GM19452 (cell line): ENCODE results near the gene ACACA.
"Not testable (repeated sequence)": the region's sequence is repeated elsewhere in the genome, so short reads cannot be mapped to it uniquely, and the experiment has no call there.

ENCODE experiments used
- ATAC-seq: cut with Tn5 transposase; IDR thresholded peaks from one replicate; pipeline ENCODE4 v1.9.1; 2021; ENCODE audit not compliant: unreplicated experiment

The ACACA gene

GRCh38 chr17:37081287-37081686, 325.3 kb downstream of the ACACA start:
- ATAC-seq = no peak

- no peak for ATAC-seq
Measured at GRCh38 chr17:37079735-37080134, 326.9 kb downstream of the ACACA start.

GRCh38 chr17:37079065-37079708, 327.4 kb downstream of the ACACA start:
- no peak for ATAC-seq

GRCh38 chr17:37073464-37073863, 333.2 kb downstream of the ACACA start:
- not testable (repeated sequence) for ATAC-seq

- no peak for ATAC-seq
Measured at GRCh38 chr17:37069087-37069486, 337.5 kb downstream of the ACACA start.

- ATAC-seq = no peak
Measured at GRCh38 chr17:37068266-37068665, 338.4 kb downstream of the ACACA start.

GRCh38 chr17:37067555-37068111, 339.0 kb downstream of the ACACA start:
- ATAC-seq = no peak

- ATAC-seq = no peak
Measured at GRCh38 chr17:37066322-37067255, 340.0 kb downstream of the ACACA start.

GRCh38 chr17:37065486-37066321, 340.9 kb downstream of the ACACA start:
- ATAC-seq = no peak

GRCh38 chr17:37064956-37065355, 341.7 kb downstream of the ACACA start:
- no peak for ATAC-seq

GRCh38 chr17:37064206-37064605, 342.4 kb downstream of the ACACA start:
- ATAC-seq = no peak

- no peak for ATAC-seq
Measured at GRCh38 chr17:37062021-37062420, 344.6 kb downstream of the ACACA start.

GRCh38 chr17:37060928-37061327, 345.7 kb downstream of the ACACA start:
- ATAC-seq = no peak

GRCh38 chr17:37060094-37060493, 346.5 kb downstream of the ACACA start:
- no peak for ATAC-seq

- ATAC-seq = no peak
Measured at GRCh38 chr17:37059493-37059892, 347.1 kb downstream of the ACACA start.

GRCh38 chr17:37056622-37057021, 350.0 kb downstream of the ACACA start:
- no peak for ATAC-seq

- ATAC-seq = no peak
Measured at GRCh38 chr17:37054894-37055293, 351.7 kb downstream of the ACACA start.

- ATAC-seq = no peak
Measured at GRCh38 chr17:37052450-37052849, 354.2 kb downstream of the ACACA start.

GRCh38 chr17:37051833-37052232, 354.8 kb downstream of the ACACA start:
- ATAC-seq = no peak

- ATAC-seq = no peak
Measured at GRCh38 chr17:37051381-37051780, 355.3 kb downstream of the ACACA start.

GRCh38 chr17:37050920-37051319, 355.7 kb downstream of the ACACA start:
- no peak for ATAC-seq
